Activated T-cell treated with anti-CD3 and anti-CD28 coated beads, Interleukin-2, amount 50 U/mL, for 4 hours (primary cell): ENCODE data around the gene CASZ1. TPM values are rescaled to one million over a fixed set of nuclear protein-coding genes. Genes with fewer than 3 reads are reported as not detected.

Source experiments
- ATAC-seq, 2 donors: fragments of 200-7000 bp; cut with Tn5 transposase; one replicate each; pipeline ENCODE4 v1.10.0; 2021
- DNase-seq: peaks from one replicate; pipeline ENCODE4 v3.0.0-alpha.2; 2020
- H3K27me3 Mint-ChIP-seq: one replicate; pipeline ENCODE4 v1.8.0; 2021; ENCODE audit warnings: low read depth, mixed read lengths
- H3K36me3 Mint-ChIP-seq: one replicate; pipeline ENCODE4 v1.8.0; 2022; ENCODE audit warnings: mixed read lengths; ENCODE audit not compliant: insufficient read depth
- H3K4me1 Mint-ChIP-seq: one replicate; pipeline ENCODE4 v1.8.0; 2021; ENCODE audit warnings: low read depth, mixed read lengths
- H3K4me3 Mint-ChIP-seq: one replicate; pipeline ENCODE4 v1.8.0; 2021; ENCODE audit warnings: mild to moderate bottlenecking, moderate library complexity, mixed read lengths
- H3K9me3 Mint-ChIP-seq: one replicate; pipeline ENCODE4 v1.8.0; 2021; ENCODE audit warnings: mixed read lengths
- total RNA-seq, 3 donors: library from RNA; stranded (reverse); gene quantifications; one replicate each; pipeline ENCODE4 v1.2.1, GENCODE V29; 2021

Gene CASZ1
- total RNA-seq, 3 donors from 2014 or later, result 6.9 to 11.2 (median 8.4) TPM

DNA sequence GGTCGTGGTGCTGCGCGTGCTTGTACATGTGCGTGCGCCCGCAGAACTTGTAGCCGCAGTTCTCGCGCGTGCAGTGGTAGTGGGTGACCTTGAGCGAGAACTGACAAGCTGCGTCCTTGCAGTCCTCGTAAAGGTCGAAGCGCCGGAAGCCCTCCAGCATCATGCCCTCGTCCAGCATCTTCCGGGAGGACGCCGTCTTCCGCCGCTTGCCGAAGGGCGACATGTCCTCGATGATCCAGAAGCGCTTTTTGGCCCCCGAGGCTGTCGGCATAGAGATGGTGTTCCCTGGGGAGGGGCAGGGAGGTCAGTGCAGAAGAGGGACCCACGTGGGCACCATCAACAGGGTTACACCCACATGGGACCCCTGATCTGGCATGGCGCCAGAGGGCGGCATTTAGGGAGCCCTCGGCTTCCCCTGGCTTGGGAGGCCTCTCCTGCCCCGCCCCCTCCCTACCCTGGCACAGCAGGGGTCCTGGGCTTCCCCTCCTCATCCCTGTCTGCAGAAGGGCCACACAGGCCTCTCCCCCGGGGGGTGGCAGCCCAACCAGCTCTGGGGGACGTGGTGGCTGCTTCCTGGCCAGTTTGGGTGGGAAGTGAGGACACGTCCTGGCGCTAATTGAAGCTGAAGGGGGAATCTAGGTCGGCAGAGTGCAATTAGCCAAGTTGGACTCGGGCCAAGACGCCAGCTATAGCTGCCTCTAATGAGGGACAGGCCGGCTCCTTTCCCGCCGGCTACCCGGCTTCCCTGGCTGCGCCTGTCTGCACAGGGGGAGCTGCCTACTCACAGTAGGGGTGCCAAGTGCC, 156.5 kb downstream of the CASZ1 start:
- no peaks in the 10 kb centered on the region for H3K9me3 Mint-ChIP-seq
- H3K4me3 Mint-ChIP-seq, result no peak overlapping the region
- ATAC-seq (no peak), DNase-seq (no peak)
- peaks cover 1% of the 10 kb centered on the region for H3K4me1 Mint-ChIP-seq
- peaks cover 3% of the 10 kb centered on the region for H3K36me3 Mint-ChIP-seq
- H3K27me3 Mint-ChIP-seq, result no peaks in the 10 kb centered on the region

GRCh38 chr1:10639011-10639774, 157.3 kb downstream of the CASZ1 start:
- Mint-ChIP-seq H3K9me3 (no peaks in the 10 kb centered on the region), H3K4me3 (no peak overlapping the region), H3K4me1 (peaks cover 1% of the 10 kb centered on the region), H3K27me3 (no peaks in the 10 kb centered on the region), H3K36me3 (peaks cover 3% of the 10 kb centered on the region)
- ATAC-seq (peak in 1 of 2 donors; percentile 14), DNase-seq (no peak)

DNA sequence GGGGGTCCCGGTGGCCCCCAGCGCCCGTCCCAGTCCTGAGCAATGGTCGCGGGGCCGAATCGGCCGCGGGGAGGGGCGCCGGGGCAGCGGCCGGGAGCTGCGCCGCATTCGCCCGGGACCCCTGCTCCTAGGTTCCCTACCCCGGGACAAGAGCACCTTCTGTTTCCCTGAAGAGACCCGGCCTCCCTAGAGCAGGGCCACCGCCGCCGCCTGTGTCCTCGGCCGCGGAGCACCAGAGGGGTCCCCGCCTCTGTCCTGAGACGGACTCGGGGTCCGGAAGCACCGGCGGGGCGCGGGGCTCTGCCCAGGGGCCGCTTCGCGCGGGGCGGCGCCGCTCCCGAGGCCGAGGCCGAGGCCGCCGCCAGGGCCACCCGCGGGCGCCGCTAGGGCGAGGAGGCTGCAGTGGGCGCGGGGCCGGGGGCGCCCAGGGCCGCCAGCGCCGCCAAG, 157.9 kb downstream of the CASZ1 start:
- Mint-ChIP-seq H3K4me3 (no peak overlapping the region), H3K27me3 (no peaks in the 10 kb centered on the region), H3K9me3 (no peaks in the 10 kb centered on the region), H3K4me1 (peaks cover 1% of the 10 kb centered on the region), H3K36me3 (peaks cover 3% of the 10 kb centered on the region)
- ATAC-seq, result peak; percentile 20 to 37
- no peak for DNase-seq

DNA sequence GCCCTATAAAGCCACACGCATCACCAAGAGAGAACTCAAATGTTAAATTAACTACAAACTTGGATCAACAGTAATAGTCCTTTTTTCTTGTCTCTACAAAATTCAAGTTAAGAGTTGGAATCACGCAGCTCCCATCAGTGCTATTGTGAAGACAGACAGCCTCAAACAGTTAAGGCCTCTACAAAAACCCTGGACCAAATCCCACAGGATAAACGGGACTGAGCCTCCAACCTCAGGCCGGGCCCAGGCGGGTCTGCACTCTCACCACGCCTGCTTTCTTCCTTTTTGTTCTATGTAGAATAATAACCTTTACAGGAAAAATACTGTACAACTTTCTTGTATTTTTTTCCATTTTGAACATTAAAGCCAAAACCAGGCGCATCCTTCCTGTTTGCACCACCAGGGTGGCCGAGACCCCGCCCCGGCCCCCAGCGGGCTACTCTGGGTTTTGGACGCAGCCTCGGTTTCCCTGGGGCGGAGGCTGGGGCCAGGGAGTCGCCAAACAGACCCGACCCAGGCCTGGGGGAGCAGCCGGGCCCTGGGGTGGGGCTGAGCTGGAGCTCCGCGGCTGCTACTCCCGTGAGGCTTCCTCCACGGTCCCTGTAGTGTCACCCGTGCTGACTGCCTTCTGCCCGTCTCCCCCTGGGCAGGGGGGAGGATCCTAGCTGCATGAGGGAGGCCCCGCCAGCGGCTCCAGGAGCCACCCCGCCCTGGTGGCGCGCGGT, 158.4 kb downstream of the CASZ1 start:
- no peaks in the 10 kb centered on the region for H3K27me3 Mint-ChIP-seq
- ATAC-seq (peak; percentile 38 to 48), DNase-seq (no peak)
- peaks cover 1% of the 10 kb centered on the region for H3K4me1 Mint-ChIP-seq
- no peaks in the 10 kb centered on the region for H3K9me3 Mint-ChIP-seq
- H3K4me3 Mint-ChIP-seq, result no peak overlapping the region
- peaks cover 3% of the 10 kb centered on the region for H3K36me3 Mint-ChIP-seq

- ATAC-seq, result no peak
- H3K4me1 Mint-ChIP-seq, result peaks cover 1% of the 10 kb centered on the region
Measured at GRCh38 chr1:10637400-10637799, 159.0 kb downstream of the CASZ1 start.

GRCh38 chr1:10635992-10636391, 160.5 kb downstream of the CASZ1 start:
- H3K36me3 Mint-ChIP-seq, result peaks cover 3% of the 10 kb centered on the region
- no peak overlapping the region for H3K4me3 Mint-ChIP-seq
- no peaks in the 10 kb centered on the region for H3K27me3 Mint-ChIP-seq
- no peaks in the 10 kb centered on the region for H3K9me3 Mint-ChIP-seq
- ATAC-seq (no peak), DNase-seq (no peak)
- peaks cover 1% of the 10 kb centered on the region for H3K4me1 Mint-ChIP-seq

More at GRCh38 chr1:10637400-10637799, 159.0 kb downstream of the CASZ1 start:
- no peak for DNase-seq
- Mint-ChIP-seq H3K36me3 (peaks cover 3% of the 10 kb centered on the region), H3K27me3 (no peaks in the 10 kb centered on the region), H3K4me3 (no peak overlapping the region), H3K9me3 (no peaks in the 10 kb centered on the region)

DNA sequence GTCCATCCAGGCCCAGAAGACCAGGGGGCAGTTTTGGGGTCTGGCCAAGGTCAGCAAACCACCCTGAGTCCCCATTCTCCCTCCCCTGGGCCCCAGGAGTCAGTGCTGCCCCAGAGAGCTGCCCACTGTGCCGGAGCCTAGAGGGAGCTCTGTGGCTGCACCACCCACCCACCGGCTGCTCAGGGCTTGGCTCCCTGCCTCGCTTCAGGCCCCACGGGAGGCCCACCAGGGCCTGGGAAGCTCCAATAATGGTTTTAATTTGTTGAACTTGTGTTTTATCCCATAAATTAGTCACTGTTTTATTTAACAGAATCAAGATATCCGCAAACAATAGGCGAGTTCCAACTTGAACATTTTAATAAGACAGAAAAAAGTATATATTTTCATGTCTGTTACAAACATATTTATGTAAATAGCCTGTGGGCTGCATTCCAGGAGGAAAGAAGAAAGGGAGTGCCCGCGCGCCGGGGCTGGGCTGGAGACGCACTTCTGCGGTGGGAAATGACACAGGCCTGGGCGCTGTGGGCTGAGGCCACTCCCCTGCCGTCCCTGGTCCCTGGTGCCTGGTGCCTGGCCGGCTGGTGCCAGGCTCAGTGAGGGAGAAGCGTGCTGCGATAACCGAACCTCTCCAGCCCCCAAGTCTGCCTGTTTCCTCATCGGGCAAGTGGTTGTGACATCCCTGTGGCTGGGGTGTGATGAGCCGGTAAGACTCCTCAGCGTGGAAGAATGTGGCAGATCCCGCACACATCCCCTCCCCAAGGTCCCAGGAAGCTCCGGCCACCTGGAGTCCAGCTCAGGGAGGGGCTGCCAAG, 161.2 kb downstream of the CASZ1 start:
- H3K4me3 Mint-ChIP-seq, result no peak overlapping the region

GRCh38 chr1:10634428-10635084, 161.9 kb downstream of the CASZ1 start:
- Mint-ChIP-seq H3K9me3 (no peaks in the 10 kb centered on the region), H3K4me1 (peaks cover 1% of the 10 kb centered on the region)

More for the DNA sequence above, 161.2 kb downstream of the CASZ1 start:
- no peaks in the 10 kb centered on the region for H3K9me3 Mint-ChIP-seq
- H3K27me3 Mint-ChIP-seq, result no peaks in the 10 kb centered on the region
- ATAC-seq (no peak), DNase-seq (no peak)
- peaks cover 3% of the 10 kb centered on the region for H3K36me3 Mint-ChIP-seq
- peaks cover 1% of the 10 kb centered on the region for H3K4me1 Mint-ChIP-seq

GRCh38 chr1:10634075-10634427, 162.4 kb downstream of the CASZ1 start:
- ATAC-seq, result no peak
- H3K36me3 Mint-ChIP-seq, result no peaks in the 10 kb centered on the region

More at GRCh38 chr1:10634428-10635084, 161.9 kb downstream of the CASZ1 start:
- no peaks in the 10 kb centered on the region for H3K27me3 Mint-ChIP-seq
- no peak for ATAC-seq
- peaks cover 2% of the 10 kb centered on the region for H3K36me3 Mint-ChIP-seq
- no peak for DNase-seq
- H3K4me3 Mint-ChIP-seq, result no peak overlapping the region

GRCh38 chr1:10633416-10633815, 163.0 kb downstream of the CASZ1 start:
- H3K4me3 Mint-ChIP-seq, result no peak overlapping the region
- ATAC-seq (no peak), DNase-seq (no peak)
- peaks cover 1% of the 10 kb centered on the region for H3K4me1 Mint-ChIP-seq
- no peaks in the 10 kb centered on the region for H3K9me3 Mint-ChIP-seq
- H3K36me3 Mint-ChIP-seq, result no peaks in the 10 kb centered on the region
- H3K27me3 Mint-ChIP-seq, result no peaks in the 10 kb centered on the region

More at GRCh38 chr1:10634075-10634427, 162.4 kb downstream of the CASZ1 start:
- H3K4me1 Mint-ChIP-seq, result peaks cover 1% of the 10 kb centered on the region
- no peak for DNase-seq
- no peaks in the 10 kb centered on the region for H3K27me3 Mint-ChIP-seq
- H3K4me3 Mint-ChIP-seq, result no peak overlapping the region
- no peaks in the 10 kb centered on the region for H3K9me3 Mint-ChIP-seq

DNA sequence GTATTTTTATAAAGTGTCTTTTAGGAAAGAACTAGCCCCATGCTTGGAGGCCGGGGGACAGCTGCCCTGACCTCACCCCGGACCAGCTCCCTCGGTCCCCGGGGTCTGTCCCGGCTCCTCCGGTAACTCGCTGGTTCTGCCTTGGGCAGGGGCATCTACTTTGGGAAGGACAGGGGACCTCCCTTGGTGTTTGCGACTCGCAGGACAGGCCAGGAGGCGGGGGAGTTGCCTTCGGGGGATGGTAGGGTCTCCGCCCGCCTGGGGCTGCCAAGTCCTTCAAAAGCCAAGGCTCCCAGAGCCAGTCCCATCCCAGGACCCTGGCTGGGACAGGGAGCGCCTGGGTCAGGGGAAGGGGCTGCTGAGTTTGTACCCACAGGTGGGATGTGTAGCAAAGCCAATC, 163.8 kb downstream of the CASZ1 start:
- H3K36me3 Mint-ChIP-seq, result no peaks in the 10 kb centered on the region
- no peak for ATAC-seq
- DNase-seq, result no peak
- H3K4me3 Mint-ChIP-seq, result no peak overlapping the region
- no peaks in the 10 kb centered on the region for H3K27me3 Mint-ChIP-seq
- H3K4me1 Mint-ChIP-seq, result peaks cover 1% of the 10 kb centered on the region
- no peaks in the 10 kb centered on the region for H3K9me3 Mint-ChIP-seq

GRCh38 chr1:10631811-10632593, 164.4 kb downstream of the CASZ1 start:
- no peak for DNase-seq
- no peak for ATAC-seq
- Mint-ChIP-seq H3K4me1 (no peaks in the 10 kb centered on the region), H3K9me3 (no peaks in the 10 kb centered on the region), H3K36me3 (peaks cover 2% of the 10 kb centered on the region), H3K4me3 (no peak overlapping the region), H3K27me3 (no peaks in the 10 kb centered on the region)
